ENCODE results near the gene DIP2C. TPM values are rescaled to one million over a fixed set of nuclear protein-coding genes. Genes with fewer than 3 reads are reported as not detected.

DIP2C gene
- total RNA-seq, 4 donors from 2014 or later, result 2.4 to 14.9 (median 6.1) TPM

DNA sequence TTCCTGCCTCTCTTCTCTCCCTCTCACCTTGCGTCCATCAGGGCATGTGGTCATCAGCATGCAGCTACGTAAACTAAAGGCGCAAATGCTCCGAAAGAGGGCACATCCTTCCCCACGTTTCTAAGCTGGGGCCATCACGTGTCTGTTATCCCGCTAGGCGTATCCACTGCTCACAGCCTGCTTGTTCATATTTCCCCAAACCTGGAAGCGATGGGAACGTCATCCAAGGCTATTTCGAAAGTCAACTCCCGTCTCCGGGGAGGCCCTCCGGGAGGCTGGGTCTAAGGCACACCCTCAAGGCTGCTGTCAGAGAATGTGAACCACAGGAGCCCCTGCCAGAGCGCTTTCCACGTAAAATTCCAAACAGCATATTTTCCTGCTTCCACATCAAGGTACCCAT, 199.2 kb downstream of the DIP2C start:
- Histone ChIP-seq H3K4me3 (no peak overlapping the region), H3K36me3 (no peaks in the 10 kb centered on the region), H3K9me3 (no peaks in the 10 kb centered on the region), H3K27ac (peak overlapping the region in 3 of 4 donors; percentile 81 to 90 (median 84)), H3K27me3 (no peaks in the 10 kb centered on the region), H3K4me1 (peaks cover 15 to 72% (median 27%) of the 10 kb centered on the region in 3 donors)
- 88 to 89% methylated on average over 16 of the region's 16 CpGs for WGBS, 2 donors
- intact Hi-C loops (cut with DNase I), result no loop called here
- no peak for DNase-seq
- TF ChIP-seq, protein P1, sequence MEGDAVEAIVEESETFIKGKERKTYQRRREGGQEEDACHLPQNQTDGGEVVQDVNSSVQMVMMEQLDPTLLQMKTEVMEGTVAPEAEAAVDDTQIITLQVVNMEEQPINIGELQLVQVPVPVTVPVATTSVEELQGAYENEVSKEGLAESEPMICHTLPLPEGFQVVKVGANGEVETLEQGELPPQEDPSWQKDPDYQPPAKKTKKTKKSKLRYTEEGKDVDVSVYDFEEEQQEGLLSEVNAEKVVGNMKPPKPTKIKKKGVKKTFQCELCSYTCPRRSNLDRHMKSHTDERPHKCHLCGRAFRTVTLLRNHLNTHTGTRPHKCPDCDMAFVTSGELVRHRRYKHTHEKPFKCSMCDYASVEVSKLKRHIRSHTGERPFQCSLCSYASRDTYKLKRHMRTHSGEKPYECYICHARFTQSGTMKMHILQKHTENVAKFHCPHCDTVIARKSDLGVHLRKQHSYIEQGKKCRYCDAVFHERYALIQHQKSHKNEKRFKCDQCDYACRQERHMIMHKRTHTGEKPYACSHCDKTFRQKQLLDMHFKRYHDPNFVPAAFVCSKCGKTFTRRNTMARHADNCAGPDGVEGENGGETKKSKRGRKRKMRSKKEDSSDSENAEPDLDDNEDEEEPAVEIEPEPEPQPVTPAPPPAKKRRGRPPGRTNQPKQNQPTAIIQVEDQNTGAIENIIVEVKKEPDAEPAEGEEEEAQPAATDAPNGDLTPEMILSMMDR (IDR thresholded peaks at IDR 0.05), result no peak
- TF ChIP-seq POLR2A (IDR thresholded peaks at IDR 0.05), result no peak

DNA sequence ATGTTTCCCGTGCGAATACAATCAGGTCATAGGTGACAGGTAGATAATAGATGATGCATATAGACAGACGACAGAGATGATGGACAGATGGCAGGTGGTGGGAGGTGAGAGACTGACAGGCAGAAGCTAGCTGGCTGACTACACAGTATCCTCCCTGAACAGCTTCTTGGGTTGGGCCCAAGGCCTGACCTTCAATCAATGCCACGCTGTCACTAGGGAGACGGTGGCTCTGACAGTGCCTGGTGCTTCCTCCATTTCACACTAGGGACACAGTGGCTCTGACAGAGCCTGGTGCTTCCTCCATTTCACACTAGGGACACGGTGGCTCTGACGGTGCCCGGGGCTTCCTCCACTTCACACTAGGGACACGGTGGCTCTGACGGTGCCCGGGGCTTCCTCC, 200.1 kb downstream of the DIP2C start:
- H3K36me3 ChIP-seq, result no peaks in the 10 kb centered on the region
- TF ChIP-seq, protein P1 (IDR thresholded peaks at IDR 0.05), result no peak
- TF ChIP-seq POLR2A (IDR thresholded peaks at IDR 0.05), result no peak
- DNase-seq, result no peak
- peak overlapping the region in 3 of 4 donors; percentile 31 to 70 (median 40) for H3K27ac ChIP-seq
- no peak overlapping the region for H3K4me3 ChIP-seq
- H3K27me3 ChIP-seq, result no peaks in the 10 kb centered on the region
- no peaks in the 10 kb centered on the region for H3K9me3 ChIP-seq
- H3K4me1 ChIP-seq, result peaks cover 15 to 75% (median 28%) of the 10 kb centered on the region in 3 donors
- 89 to 92% methylated on average over 8 to 9 of the region's 11 CpGs for WGBS, 2 donors
- intact Hi-C loops (cut with DNase I), result no loop called here

DNA sequence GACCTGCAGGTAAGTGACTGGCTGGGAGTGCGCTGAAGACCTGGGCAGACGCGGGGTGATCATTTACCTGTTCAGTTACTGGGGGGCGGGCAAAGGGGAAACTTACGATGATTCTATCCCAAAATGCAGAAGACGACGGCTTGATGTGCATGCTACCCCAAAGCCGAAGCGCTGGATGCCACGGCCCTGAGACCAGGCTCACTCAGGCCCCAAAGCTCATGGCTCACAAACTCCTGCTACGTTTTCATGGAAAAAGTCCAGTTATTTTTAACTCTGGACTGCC, 200.6 kb downstream of the DIP2C start:
- Histone ChIP-seq H3K4me1 (peaks cover 15 to 75% (median 28%) of the 10 kb centered on the region in 3 donors), H3K4me3 (no peak overlapping the region), H3K27ac (peak overlapping the region in 3 of 4 donors; percentile 31 to 70 (median 40)), H3K27me3 (no peaks in the 10 kb centered on the region), H3K9me3 (no peaks in the 10 kb centered on the region), H3K36me3 (no peaks in the 10 kb centered on the region)
- WGBS, 2 donors, result 90% methylated on average over 10 of the region's 11 CpGs; no CpG with 5 or more reads in 1 of the 2 donors
- no peak for DNase-seq
- TF ChIP-seq, protein P1 (IDR thresholded peaks at IDR 0.05), result no peak
- intact Hi-C loops (cut with DNase I), result no loop called here

DNA sequence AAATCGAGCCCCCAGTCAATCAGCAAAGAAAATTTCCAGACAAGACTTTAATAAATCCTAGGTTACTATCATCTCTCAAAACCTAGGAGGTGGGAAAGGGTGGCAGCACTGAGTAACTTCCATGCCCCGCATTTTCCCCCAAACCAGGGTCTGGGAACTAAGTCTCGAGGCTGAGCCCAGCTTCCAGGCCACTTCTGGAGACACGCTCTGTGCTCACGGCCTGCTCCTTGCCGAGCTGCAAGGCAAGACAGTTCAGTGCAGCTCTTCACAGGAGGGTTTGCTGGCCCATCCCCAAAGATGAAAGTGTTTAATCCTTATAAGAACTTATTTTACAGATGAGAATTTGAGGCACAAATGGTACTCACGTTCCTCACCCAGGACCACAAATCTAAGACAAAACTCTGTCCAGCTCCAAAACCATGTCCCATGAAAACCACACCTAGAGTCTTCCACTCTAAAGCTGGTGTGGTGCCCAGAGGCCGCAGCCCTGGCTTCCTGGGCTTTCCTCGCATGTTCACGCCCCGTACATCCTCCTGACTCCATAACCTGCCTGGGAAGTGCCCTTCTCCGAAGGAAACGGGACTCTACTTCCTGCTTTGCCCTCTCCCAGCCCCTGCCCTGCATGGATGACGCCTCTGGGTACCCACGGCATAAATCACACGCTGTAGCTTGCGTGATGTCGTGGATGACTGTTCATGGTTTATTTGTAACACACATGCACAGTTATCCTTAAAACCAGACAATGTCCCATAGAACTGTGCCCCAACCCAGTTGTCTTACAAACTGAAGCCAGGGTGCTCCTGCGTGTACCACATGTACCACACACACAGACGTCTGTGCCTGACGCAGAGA, 201.2 kb downstream of the DIP2C start:
- no peak for DNase-seq
- Histone ChIP-seq H3K4me3 (no peak overlapping the region), H3K4me1 (peaks cover 15 to 70% (median 28%) of the 10 kb centered on the region in 3 donors), H3K27me3 (no peaks in the 10 kb centered on the region), H3K36me3 (no peaks in the 10 kb centered on the region), H3K9me3 (no peaks in the 10 kb centered on the region), H3K27ac (peak overlapping the region in 3 of 4 donors; percentile 33 to 70 (median 40))
- TF ChIP-seq POLR2A (IDR thresholded peaks at IDR 0.05), result no peak
- TF ChIP-seq, protein P1 (IDR thresholded peaks at IDR 0.05), result no peak
- intact Hi-C loops (cut with DNase I), result no loop called here
- WGBS, 2 donors, result 89 to 91% methylated on average over 16 to 20 of the region's 21 CpGs

DNA sequence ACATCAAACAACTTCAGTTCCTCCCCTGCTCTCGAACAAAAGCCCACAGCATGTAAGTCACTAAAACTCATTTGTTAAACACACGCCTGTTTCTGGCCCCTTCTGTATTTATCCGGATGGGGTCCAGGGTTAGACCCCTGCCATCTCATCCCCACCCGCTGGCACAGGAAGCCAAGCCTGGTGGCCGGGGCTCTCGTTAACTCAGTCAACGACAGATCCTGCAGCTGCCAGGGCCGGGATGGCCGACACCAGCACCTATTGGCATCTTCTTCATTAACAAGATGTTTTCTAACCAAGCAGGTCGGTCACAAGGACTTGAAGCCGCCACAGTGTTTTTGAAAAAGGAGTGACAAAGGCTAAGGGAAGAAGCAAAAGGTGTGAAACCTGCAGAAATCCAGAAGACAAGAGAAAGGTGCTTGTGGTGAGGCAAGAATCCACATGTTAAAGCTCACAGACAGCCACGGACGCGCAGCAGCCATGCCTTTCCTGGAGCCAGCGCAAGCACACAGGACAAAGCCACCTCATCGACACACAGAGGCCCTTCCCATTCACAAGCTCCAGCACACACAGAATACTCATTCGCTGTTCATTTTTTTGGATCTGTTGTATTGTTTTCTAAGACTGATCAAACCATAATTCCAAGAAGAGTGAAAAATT, 202.7 kb downstream of the DIP2C start:
- Histone ChIP-seq H3K27ac (peak overlapping the region; percentile 16 to 86 (median 82)), H3K27me3 (no peaks in the 10 kb centered on the region), H3K4me3 (no peak overlapping the region), H3K36me3 (no peaks in the 10 kb centered on the region), H3K4me1 (peaks cover 15 to 64% (median 22%) of the 10 kb centered on the region in 3 donors), H3K9me3 (no peaks in the 10 kb centered on the region)
- TF ChIP-seq, protein P1 (IDR thresholded peaks at IDR 0.05), result no peak
- no peak for TF ChIP-seq POLR2A (IDR thresholded peaks at IDR 0.05)
- DNase-seq, result no peak
- 49 to 62% methylated on average over 17 of the region's 17 CpGs for WGBS, 2 donors
- intact Hi-C loops (cut with DNase I), result no loop called here
